Lung (tissue), 12 donors: ENCODE measurements around the gene MRPL52. TPM values are rescaled to one million over a fixed set of nuclear protein-coding genes. Genes with fewer than 3 reads are reported as not detected.
A peak's percentile ranks its signal among the peaks of the same experiment; 100 is the strongest.

ENCODE experiments used
- ATAC-seq: fragments of 200-7000 bp; cut with Tn5 transposase; one replicate; pipeline ENCODE4 v1.9.1; 2020; ENCODE audit warnings: moderate number of reproducible peaks; ENCODE audit not compliant: insufficient read depth, low FRiP score
- DNase-seq, 3 donors: peaks; one replicate each; pipeline ENCODE4 v3.0.0-alpha.2; 2013 to 2017
- H3K27ac ChIP-seq, 2 donors: one replicate each; pipeline ENCODE4 v1.5.1; 2013; ENCODE audit warnings: mild to moderate bottlenecking in 2 of 2, moderate library complexity in 2 of 2, control low read depth in 1 of 2, inconsistent platforms in 1 of 2, low read depth in 1 of 2, low read length in 1 of 2
- H3K27me3 ChIP-seq, 3 donors: one replicate each; pipeline ENCODE4 v1.5.1; 2013; ENCODE audit warnings: low read length in 2 of 3; ENCODE audit not compliant: control insufficient read depth in 3 of 3, insufficient read depth in 3 of 3
- H3K36me3 ChIP-seq, 4 donors: one replicate each; pipeline ENCODE4 v1.5.1; 2013; ENCODE audit warnings: low read length in 4 of 4, mild to moderate bottlenecking in 1 of 4, moderate library complexity in 1 of 4; ENCODE audit not compliant: control insufficient read depth in 4 of 4, insufficient read depth in 4 of 4
- H3K4me1 ChIP-seq, 5 donors: one replicate each; pipeline ENCODE4 v1.5.1; 2013; ENCODE audit warnings: low read length in 5 of 5, mild to moderate bottlenecking in 2 of 5, moderate library complexity in 1 of 5; ENCODE audit not compliant: control insufficient read depth in 5 of 5, insufficient read depth in 5 of 5
- H3K4me3 ChIP-seq: one replicate; pipeline ENCODE4 v1.5.1; 2013; ENCODE audit warnings: mild to moderate bottlenecking, control low read depth, moderate library complexity
- H3K9ac ChIP-seq, 2 donors: one replicate each; pipeline ENCODE4 v1.5.1; 2013; ENCODE audit warnings: low read length in 2 of 2, control low read depth in 1 of 2; ENCODE audit not compliant: insufficient read depth in 1 of 2
- H3K9me3 ChIP-seq, 4 donors: one replicate each; pipeline ENCODE4 v1.5.1; 2013; ENCODE audit warnings: low read length in 3 of 4, mild to moderate bottlenecking in 1 of 4, moderate library complexity in 1 of 4; ENCODE audit not compliant: control insufficient read depth in 4 of 4, insufficient read depth in 3 of 4
- WGBS, 2 donors: extraction: QIAGEN DNeasy Blood & Tissue Kit; methylation state at CpG; one replicate each; pipeline ENCODE4 v1.1.7; 2013; 5-methylcytosine and 5-hydroxymethylcytosine counted together
- polyA plus RNA-seq, 2 donors: library from polyadenylated mRNA; stranded (reverse); fragments of 200-250 nt; gene quantifications; one replicate each; pipeline ENCODE4 v1.2.1, GENCODE V29; 2013
- total RNA-seq, 2 donors: library from RNA; depleted of rRNA in 1 of 2; stranded (reverse); fragments of >200 nt in 1 of 2; gene quantifications; one replicate each; pipeline ENCODE4 v1.2.1, GENCODE V29; 2014 to 2021
- TF ChIP-seq, protein P1 (sequence below): IDR thresholded peaks from 2 replicates; pipeline ENCODE4 v1.5.1; 2012; ENCODE audit warnings: mild to moderate bottlenecking; ENCODE audit errors: control extremely low read depth, extremely low read depth
- donor health status: control.
- donor health status: control.
- donor health status: Bipolar disorder and iron deficiency.
- donor health status: healthy.
- donor health status: DM: yes; HTN: yes; CAD: no.

Gene MRPL52
- total and polyA plus RNA-seq, 4 donors: 27.5 to 239 (median 103) TPM

DNA sequence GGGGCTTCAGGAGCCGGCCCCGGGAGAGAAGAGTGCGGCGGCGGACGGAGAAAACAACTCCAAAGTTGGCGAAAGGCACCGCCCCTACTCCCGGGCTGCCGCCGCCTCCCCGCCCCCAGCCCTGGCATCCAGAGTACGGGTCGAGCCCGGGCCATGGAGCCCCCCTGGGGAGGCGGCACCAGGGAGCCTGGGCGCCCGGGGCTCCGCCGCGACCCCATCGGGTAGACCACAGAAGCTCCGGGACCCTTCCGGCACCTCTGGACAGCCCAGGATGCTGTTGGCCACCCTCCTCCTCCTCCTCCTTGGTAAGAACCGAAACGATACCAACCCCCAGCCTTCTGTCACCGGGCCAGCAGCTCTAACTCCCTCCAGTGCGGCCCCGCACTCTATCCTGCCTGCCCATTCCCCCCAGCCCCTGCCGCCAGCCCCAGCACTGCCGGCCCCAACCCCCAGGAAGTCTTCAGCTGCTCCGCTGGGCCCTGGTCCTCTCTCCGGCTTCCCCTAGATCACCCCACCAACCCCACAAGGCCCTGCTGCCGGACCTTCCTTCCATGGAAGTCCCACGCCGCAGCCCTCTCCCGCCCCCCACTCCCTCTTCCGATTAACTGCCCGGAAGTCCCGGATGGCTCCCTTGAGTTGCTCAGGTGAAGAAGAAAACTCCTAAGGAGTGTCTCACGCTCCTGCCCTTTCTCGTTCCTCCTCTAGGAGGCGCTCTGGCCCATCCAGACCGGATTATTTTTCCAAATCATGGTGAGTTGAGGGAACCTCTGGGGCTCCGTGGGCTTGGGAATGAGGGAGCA, 42.5 kb downstream of the MRPL52 start:
- H3K9me3 ChIP-seq: no peaks in the 10 kb centered on the region
- DNase-seq: peak; percentile 89 to 90 (median 90)
- H3K36me3 ChIP-seq: peaks cover 2 to 32% (median 24%) of the 10 kb centered on the region in 4 donors
- ATAC-seq: peak; percentile 70
- WGBS, 2 donors: 0 to 1% methylated on average over 32 to 45 of the region's 45 CpGs
- TF ChIP-seq, protein P1, sequence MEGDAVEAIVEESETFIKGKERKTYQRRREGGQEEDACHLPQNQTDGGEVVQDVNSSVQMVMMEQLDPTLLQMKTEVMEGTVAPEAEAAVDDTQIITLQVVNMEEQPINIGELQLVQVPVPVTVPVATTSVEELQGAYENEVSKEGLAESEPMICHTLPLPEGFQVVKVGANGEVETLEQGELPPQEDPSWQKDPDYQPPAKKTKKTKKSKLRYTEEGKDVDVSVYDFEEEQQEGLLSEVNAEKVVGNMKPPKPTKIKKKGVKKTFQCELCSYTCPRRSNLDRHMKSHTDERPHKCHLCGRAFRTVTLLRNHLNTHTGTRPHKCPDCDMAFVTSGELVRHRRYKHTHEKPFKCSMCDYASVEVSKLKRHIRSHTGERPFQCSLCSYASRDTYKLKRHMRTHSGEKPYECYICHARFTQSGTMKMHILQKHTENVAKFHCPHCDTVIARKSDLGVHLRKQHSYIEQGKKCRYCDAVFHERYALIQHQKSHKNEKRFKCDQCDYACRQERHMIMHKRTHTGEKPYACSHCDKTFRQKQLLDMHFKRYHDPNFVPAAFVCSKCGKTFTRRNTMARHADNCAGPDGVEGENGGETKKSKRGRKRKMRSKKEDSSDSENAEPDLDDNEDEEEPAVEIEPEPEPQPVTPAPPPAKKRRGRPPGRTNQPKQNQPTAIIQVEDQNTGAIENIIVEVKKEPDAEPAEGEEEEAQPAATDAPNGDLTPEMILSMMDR: peak; percentile 83
- H3K27me3 ChIP-seq: no peaks in the 10 kb centered on the region
- peak overlapping the region; percentile 97 to 99 for H3K27ac ChIP-seq
- H3K4me1 ChIP-seq: peaks cover 0 to 10% (median 9%) of the 10 kb centered on the region in 5 donors
- peak overlapping the region; percentile 92 for H3K4me3 ChIP-seq
- peak overlapping the region; percentile 68 to 94 for H3K9ac ChIP-seq

GRCh38 chr14:22872833-22873520, 43.3 kb downstream of the MRPL52 start:
- Histone ChIP-seq H3K27ac (peak overlapping the region; percentile 29 to 69), H3K9me3 (no peaks in the 10 kb centered on the region), H3K9ac (peak overlapping the region in 1 of 2 donors; percentile 94), H3K36me3 (peaks cover 8 to 40% (median 27%) of the 10 kb centered on the region in 4 donors), H3K27me3 (no peaks in the 10 kb centered on the region), H3K4me1 (peaks cover 0 to 10% (median 9%) of the 10 kb centered on the region in 5 donors), H3K4me3 (peak overlapping the region; percentile 92)
- DNase-seq: no peak
- TF ChIP-seq, protein P1: no peak
- ATAC-seq: no peak
- 51 to 64% methylated on average over 10 of the region's 10 CpGs for WGBS, 2 donors

DNA sequence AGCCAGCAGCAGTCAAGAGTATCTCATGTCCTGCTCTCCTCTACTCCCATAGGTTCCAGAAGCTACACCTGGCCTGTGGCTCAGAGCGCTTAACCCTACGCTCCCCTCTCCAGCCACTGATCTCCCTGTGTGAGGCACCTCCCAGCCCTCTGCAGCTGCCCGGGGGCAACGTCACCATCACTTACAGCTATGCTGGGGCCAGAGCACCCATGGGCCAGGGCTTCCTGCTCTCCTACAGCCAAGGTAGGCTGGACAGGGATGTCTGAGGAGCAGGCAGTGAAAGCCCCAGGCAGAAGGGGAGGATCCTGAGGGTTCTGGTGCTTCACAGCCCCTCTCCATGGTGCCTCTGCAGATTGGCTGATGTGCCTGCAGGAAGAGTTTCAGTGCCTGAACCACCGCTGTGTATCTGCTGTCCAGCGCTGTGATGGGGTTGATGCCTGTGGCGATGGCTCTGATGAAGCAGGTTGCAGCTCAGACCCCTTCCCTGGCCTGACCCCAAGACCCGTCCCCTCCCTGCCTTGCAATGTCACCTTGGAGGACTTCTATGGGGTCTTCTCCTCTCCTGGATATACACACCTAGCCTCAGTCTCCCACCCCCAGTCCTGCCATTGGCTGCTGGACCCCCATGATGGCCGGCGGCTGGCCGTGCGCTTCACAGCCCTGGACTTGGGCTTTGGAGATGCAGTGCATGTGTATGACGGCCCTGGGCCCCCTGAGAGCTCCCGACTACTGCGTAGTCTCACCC, 45.5 kb downstream of the MRPL52 start:
- DNase-seq (no peak), ATAC-seq (no peak)
- Histone ChIP-seq H3K27ac (no peak overlapping the region), H3K36me3 (peaks cover 12 to 55% (median 29%) of the 10 kb centered on the region in 4 donors), H3K27me3 (no peaks in the 10 kb centered on the region), H3K9me3 (no peaks in the 10 kb centered on the region), H3K9ac (no peak overlapping the region), H3K4me1 (peaks cover 0 to 10% (median 8%) of the 10 kb centered on the region in 5 donors), H3K4me3 (no peak overlapping the region)
- WGBS, 2 donors: 97 to 98% methylated on average over 15 of the region's 15 CpGs
- TF ChIP-seq, protein P1: no peak
